HepG2 (cell line): ENCODE data around the gene DCDC2. TPM values are rescaled to one million over a fixed set of nuclear protein-coding genes. Genes with fewer than 3 reads are reported as not detected.

Source experiments
- ADNP ChIP-seq: sonication (generic); formaldehyde crosslinking; IDR thresholded peaks from 2 replicates; pipeline ENCODE4 v1.4.0; 2020; ENCODE audit warnings: missing genetic modification reagents
- HDAC1 ChIP-seq: sonication (generic); formaldehyde crosslinking; IDR thresholded peaks from 2 replicates; pipeline ENCODE4 v1.5.1; 2020; ENCODE audit warnings: mild to moderate bottlenecking, missing genetic modification reagents
- HNRNPH1 ChIP-seq: fragments of 200-400 bp; formaldehyde crosslinking; optimal IDR thresholded peaks from 2 replicates; pipeline ENCODE3; 2017; ENCODE audit warnings: mild to moderate bottlenecking, low read depth, low read length
- HOXA3 ChIP-seq: sonication (generic); formaldehyde crosslinking; IDR thresholded peaks from 2 replicates; pipeline ENCODE4 v1.5.0; 2020; ENCODE audit warnings: missing genetic modification reagents
- TSC22D2 ChIP-seq: sonication (generic); formaldehyde crosslinking; IDR thresholded peaks from 2 replicates; pipeline ENCODE4 v1.5.1; 2020; ENCODE audit warnings: missing genetic modification reagents, mild to moderate bottlenecking, borderline replicate concordance
- ZBTB20 ChIP-seq: sonication (generic); formaldehyde crosslinking; IDR thresholded peaks from 2 replicates; pipeline ENCODE4 v1.8.1; 2023; ENCODE audit warnings: missing genetic modification reagents, low read depth, mild to moderate bottlenecking, borderline replicate concordance
- ZFP82 ChIP-seq: sonication (generic); formaldehyde crosslinking; IDR thresholded peaks from 2 replicates; pipeline ENCODE4 v1.5.1; 2020; ENCODE audit warnings: mild to moderate bottlenecking, missing genetic modification reagents, borderline replicate concordance
- ZNF121 ChIP-seq: sonication (generic); formaldehyde crosslinking; IDR thresholded peaks from 2 replicates; pipeline ENCODE4 v1.5.0; 2020; ENCODE audit warnings: mild to moderate bottlenecking, missing genetic modification reagents
- ZNF138 ChIP-seq: sonication (generic); formaldehyde crosslinking; IDR thresholded peaks from 2 replicates; pipeline ENCODE4 v1.5.0; 2020; ENCODE audit warnings: mild to moderate bottlenecking, low read depth, missing genetic modification reagents
- ZNF329 ChIP-seq: sonication (generic); formaldehyde crosslinking; IDR thresholded peaks from 2 replicates; pipeline ENCODE4 v1.9.0; 2021; ENCODE audit warnings: low read depth, mild to moderate bottlenecking, missing genetic modification reagents
- ZNF343 ChIP-seq: sonication (generic); formaldehyde crosslinking; IDR thresholded peaks from 2 replicates; pipeline ENCODE4 v1.4.0; 2020; ENCODE audit warnings: mild to moderate bottlenecking, missing genetic modification reagents
- ZNF616 ChIP-seq: sonication (generic); formaldehyde crosslinking; IDR thresholded peaks from 2 replicates; pipeline ENCODE4 v1.5.0; 2020; ENCODE audit warnings: low read depth, mild to moderate bottlenecking, missing genetic modification reagents
- ZNF720 ChIP-seq: sonication (generic); formaldehyde crosslinking; IDR thresholded peaks from 2 replicates; pipeline ENCODE4 v1.4.0; 2020; ENCODE audit warnings: missing genetic modification reagents
- ZNF777 ChIP-seq: sonication (generic); formaldehyde crosslinking; IDR thresholded peaks from 2 replicates; pipeline ENCODE4 v1.4.0; 2020; ENCODE audit warnings: missing genetic modification reagents
- polyA plus RNA-seq, 8 experiments: library from polyadenylated mRNA; depleted of rRNA in 3 of 8; stranded (reverse) in 7 of 8; unstranded in 1 of 8; fragments of >200 nt; fragmentation: Illumina TruSeq in 4 of 8; extraction: Trizol in 4 of 8; gene quantifications; 2 replicates each; pipeline versions ENCODE4 v1.2.1 to v1.2.3, GENCODE V29; 2011 to 2016; ENCODE audit warnings: low read depth in 4 of 8, missing spikeins in 1 of 8, mixed read lengths in 1 of 8; ENCODE audit not compliant: insufficient read depth in 1 of 8
- total RNA-seq, 5 experiments: library from RNA; depleted of rRNA; stranded (reverse); fragments of >200 nt; fragmentation: Illumina TruSeq; extraction: Trizol; gene quantifications; 2 replicates each; pipeline ENCODE4 v1.2.3, GENCODE V29; 2016; ENCODE audit warnings: low read depth in 1 of 5
- TF ChIP-seq, protein P1 (sequence below): sonication (generic); formaldehyde crosslinking; IDR thresholded peaks from 2 replicates; pipeline ENCODE4 v1.8.0; 2022; ENCODE audit warnings: missing genetic modification reagents, low read depth, mild to moderate bottlenecking, borderline replicate concordance
- TF ChIP-seq, protein P2 (sequence below): sonication (generic); formaldehyde crosslinking; IDR thresholded peaks from 2 replicates; pipeline ENCODE4 v1.5.0; 2020; ENCODE audit warnings: missing genetic modification reagents, mild to moderate bottlenecking, borderline replicate concordance
- TF ChIP-seq, protein P3 (sequence below): sonication (generic); formaldehyde crosslinking; IDR thresholded peaks from 2 replicates; pipeline ENCODE4 v1.4.0; 2020; ENCODE audit warnings: missing genetic modification reagents
- TF ChIP-seq, protein P4 (sequence below): sonication (generic); formaldehyde crosslinking; conservative IDR thresholded peaks from 2 replicates; pipeline ENCODE4 v1.8.1; 2023; ENCODE audit warnings: missing genetic modification reagents
- TF ChIP-seq, protein P5 (sequence below): sonication (generic); formaldehyde crosslinking; IDR thresholded peaks from 2 replicates; pipeline ENCODE4 v1.4.0; 2020; ENCODE audit warnings: mild to moderate bottlenecking, missing genetic modification reagents

DCDC2 gene
- total and polyA plus RNA-seq, 2 of the 13 experiments (the other 11 are each of a cell fraction or from before 2014, with no cell fraction given), result 9.0 to 36.2 TPM

DNA sequence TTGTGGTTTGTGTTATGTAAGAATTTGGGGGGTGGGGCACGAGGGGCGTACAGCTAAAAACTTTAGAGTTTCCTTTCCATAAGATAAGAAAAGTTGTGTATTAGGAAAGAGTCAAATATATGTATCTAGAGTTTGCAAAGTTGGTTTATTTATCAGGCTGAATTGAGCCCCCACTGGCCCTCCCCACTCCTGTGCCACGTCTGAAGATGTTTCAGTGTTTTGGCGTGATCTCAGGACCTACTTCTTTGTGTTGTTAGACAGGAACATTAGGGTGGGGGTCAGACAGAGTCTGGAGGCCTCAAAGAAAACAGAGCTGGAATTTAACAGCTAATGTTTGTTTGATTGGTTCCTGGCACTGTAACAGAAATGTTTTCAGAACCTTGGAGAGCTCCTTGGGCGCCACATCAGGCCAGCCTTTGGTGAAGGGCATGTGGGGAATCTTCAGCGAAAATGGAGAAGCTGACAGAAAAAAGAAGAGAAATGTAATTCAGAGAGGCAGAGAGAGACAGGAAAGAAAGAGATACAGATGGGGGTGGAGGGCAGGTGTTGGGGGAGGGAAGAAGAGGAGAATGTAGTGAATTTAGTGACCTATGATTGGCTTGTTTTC is 231.2 kb downstream of the DCDC2 start (continued):
- TF ChIP-seq, protein P1, sequence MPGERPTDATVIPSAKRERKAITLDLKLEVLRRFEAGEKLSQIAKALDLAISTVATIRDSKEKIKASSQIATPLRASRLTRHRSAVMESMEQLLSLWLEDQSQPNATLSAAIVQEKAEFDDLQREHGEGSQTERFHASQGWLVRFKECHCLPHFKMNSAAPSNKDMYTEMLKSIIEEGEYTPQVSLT (CRISPR knock-in tag), result no peak
- TF ChIP-seq TSC22D2 (peak; percentile 98), ZBTB20 (CRISPR knock-in tag) (peak; percentile 93; the same call in 1 of the 2 replicates), HNRNPH1 (no peak), ZNF329 (CRISPR knock-in tag) (peak; percentile 82), HOXA3 (peak; percentile 60), ADNP (no peak), ZNF777 (CRISPR knock-in tag) (0 out of 2 replicates have a peak, but pooled peaks have one; percentile 38), ZNF720 (CRISPR knock-in tag) (no peak), ZNF616 (peak; percentile 84; the same call in 1 of the 2 replicates), ZNF138 (CRISPR knock-in tag) (peak; percentile 83; the same call in 1 of the 2 replicates), ZFP82 (CRISPR knock-in tag) (no peak), ZNF343 (CRISPR knock-in tag) (0 out of 2 replicates have a peak, but pooled peaks have one; percentile 59), HDAC1 (CRISPR knock-in tag) (peak; percentile 39; the same call in 1 of the 2 replicates), ZNF121 (CRISPR knock-in tag) (0 out of 2 replicates have a peak, but pooled peaks have one; percentile 11)
- TF ChIP-seq, protein P2, sequence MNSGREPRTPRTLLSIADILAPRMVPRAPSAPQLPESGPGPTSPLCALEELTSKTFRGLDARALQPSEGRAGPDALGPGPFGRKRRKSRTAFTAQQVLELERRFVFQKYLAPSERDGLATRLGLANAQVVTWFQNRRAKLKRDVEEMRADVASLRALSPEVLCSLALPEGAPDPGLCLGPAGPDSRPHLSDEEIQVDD, result no peak
- TF ChIP-seq, protein P3, sequence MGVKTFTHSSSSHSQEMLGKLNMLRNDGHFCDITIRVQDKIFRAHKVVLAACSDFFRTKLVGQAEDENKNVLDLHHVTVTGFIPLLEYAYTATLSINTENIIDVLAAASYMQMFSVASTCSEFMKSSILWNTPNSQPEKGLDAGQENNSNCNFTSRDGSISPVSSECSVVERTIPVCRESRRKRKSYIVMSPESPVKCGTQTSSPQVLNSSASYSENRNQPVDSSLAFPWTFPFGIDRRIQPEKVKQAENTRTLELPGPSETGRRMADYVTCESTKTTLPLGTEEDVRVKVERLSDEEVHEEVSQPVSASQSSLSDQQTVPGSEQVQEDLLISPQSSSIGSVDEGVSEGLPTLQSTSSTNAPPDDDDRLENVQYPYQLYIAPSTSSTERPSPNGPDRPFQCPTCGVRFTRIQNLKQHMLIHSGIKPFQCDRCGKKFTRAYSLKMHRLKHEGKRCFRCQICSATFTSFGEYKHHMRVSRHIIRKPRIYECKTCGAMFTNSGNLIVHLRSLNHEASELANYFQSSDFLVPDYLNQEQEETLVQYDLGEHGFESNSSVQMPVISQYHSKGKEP, result peak; percentile 94; the same call in 1 of the 2 replicates
- TF ChIP-seq, protein P4, sequence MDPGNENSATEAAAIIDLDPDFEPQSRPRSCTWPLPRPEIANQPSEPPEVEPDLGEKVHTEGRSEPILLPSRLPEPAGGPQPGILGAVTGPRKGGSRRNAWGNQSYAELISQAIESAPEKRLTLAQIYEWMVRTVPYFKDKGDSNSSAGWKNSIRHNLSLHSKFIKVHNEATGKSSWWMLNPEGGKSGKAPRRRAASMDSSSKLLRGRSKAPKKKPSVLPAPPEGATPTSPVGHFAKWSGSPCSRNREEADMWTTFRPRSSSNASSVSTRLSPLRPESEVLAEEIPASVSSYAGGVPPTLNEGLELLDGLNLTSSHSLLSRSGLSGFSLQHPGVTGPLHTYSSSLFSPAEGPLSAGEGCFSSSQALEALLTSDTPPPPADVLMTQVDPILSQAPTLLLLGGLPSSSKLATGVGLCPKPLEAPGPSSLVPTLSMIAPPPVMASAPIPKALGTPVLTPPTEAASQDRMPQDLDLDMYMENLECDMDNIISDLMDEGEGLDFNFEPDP, result no peak
- TF ChIP-seq, protein P5, sequence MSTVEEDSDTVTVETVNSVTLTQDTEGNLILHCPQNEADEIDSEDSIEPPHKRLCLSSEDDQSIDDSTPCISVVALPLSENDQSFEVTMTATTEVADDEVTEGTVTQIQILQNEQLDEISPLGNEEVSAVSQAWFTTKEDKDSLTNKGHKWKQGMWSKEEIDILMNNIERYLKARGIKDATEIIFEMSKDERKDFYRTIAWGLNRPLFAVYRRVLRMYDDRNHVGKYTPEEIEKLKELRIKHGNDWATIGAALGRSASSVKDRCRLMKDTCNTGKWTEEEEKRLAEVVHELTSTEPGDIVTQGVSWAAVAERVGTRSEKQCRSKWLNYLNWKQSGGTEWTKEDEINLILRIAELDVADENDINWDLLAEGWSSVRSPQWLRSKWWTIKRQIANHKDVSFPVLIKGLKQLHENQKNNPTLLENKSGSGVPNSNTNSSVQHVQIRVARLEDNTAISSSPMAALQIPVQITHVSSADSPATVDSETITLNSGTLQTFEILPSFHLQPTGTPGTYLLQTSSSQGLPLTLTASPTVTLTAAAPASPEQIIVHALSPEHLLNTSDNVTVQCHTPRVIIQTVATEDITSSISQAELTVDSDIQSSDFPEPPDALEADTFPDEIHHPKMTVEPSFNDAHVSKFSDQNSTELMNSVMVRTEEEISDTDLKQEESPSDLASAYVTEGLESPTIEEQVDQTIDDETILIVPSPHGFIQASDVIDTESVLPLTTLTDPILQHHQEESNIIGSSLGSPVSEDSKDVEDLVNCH (CRISPR knock-in tag), result peak; percentile 81; the same call in 1 of the 2 replicates
